Mucosa of rectum (tissue), 2 donors: ENCODE data around the gene EPB41L1.
"Not testable (repeated sequence)": the region's sequence is repeated elsewhere in the genome, so short reads cannot be mapped to it uniquely, and the experiment has no call there.

Experiments used
- H3K27ac ChIP-seq, 2 donors: one replicate each; pipeline ENCODE4 v1.7.0; 2013; ENCODE audit warnings: inconsistent platforms in 2 of 2, low read depth in 2 of 2, low read length in 2 of 2
- H3K27me3 ChIP-seq, 2 donors: one replicate each; pipeline ENCODE4 v1.7.0; 2013; ENCODE audit warnings: low read length in 2 of 2; ENCODE audit not compliant: control insufficient read depth in 2 of 2, insufficient read depth in 2 of 2
- H3K36me3 ChIP-seq, 2 donors: one replicate each; pipeline ENCODE4 v1.7.0; 2013; ENCODE audit warnings: low read length in 2 of 2; ENCODE audit not compliant: control insufficient read depth in 2 of 2, insufficient read depth in 2 of 2
- H3K4me1 ChIP-seq, 2 donors: one replicate each; pipeline ENCODE4 v1.7.0; 2013; ENCODE audit warnings: low read length in 2 of 2, mild to moderate bottlenecking in 1 of 2; ENCODE audit not compliant: control insufficient read depth in 2 of 2, insufficient read depth in 2 of 2
- H3K4me3 ChIP-seq, 2 donors: one replicate each; pipeline ENCODE4 v1.7.0; 2013; ENCODE audit warnings: low read length in 2 of 2
- H3K9ac ChIP-seq, 2 donors: one replicate each; pipeline ENCODE4 v1.7.0; 2013; ENCODE audit warnings: low read length in 2 of 2, low read depth in 1 of 2, mild to moderate bottlenecking in 1 of 2
- H3K9me3 ChIP-seq, 2 donors: one replicate each; pipeline ENCODE4 v1.7.0; 2013; ENCODE audit warnings: low read length in 2 of 2; ENCODE audit not compliant: control insufficient read depth in 2 of 2
- donor health status: healthy.
- donor health status: Normal muscosa, but diverticular disease.

The EPB41L1 gene

GRCh38 chr20:36135821-36136220, 18.7 kb upstream of the EPB41L1 start:
- Histone ChIP-seq H3K36me3 (no peaks in the 10 kb centered on the region), H3K9ac (no peak overlapping the region), H3K4me1 (peaks cover 0 to 4% of the 10 kb centered on the region in 2 donors), H3K27me3 (no peaks in the 10 kb centered on the region), H3K27ac (no peak overlapping the region), H3K9me3 (no peaks in the 10 kb centered on the region), H3K4me3 (no peak overlapping the region)

- H3K27me3 ChIP-seq, H3K4me3 ChIP-seq, H3K27ac ChIP-seq, H3K9ac ChIP-seq, H3K9me3 ChIP-seq, H3K36me3 ChIP-seq, H3K4me1 ChIP-seq: not testable (repeated sequence)
Observed at GRCh38 chr20:36137313-36137712, 17.2 kb upstream of the EPB41L1 start.

GRCh38 chr20:36141310-36141709, 13.2 kb upstream of the EPB41L1 start:
- H3K4me1 ChIP-seq, result peaks cover 0 to 3% of the 10 kb centered on the region in 2 donors
- H3K9ac ChIP-seq, result no peak overlapping the region
- H3K9me3 ChIP-seq, result no peaks in the 10 kb centered on the region
- H3K27ac ChIP-seq, result no peak overlapping the region
- H3K36me3 ChIP-seq, result no peaks in the 10 kb centered on the region
- H3K4me3 ChIP-seq, result no peak overlapping the region
- peaks cover 0 to 2% of the 10 kb centered on the region in 2 donors for H3K27me3 ChIP-seq

- peaks cover 0 to 13% of the 10 kb centered on the region in 2 donors for H3K4me1 ChIP-seq
- no peaks in the 10 kb centered on the region for H3K36me3 ChIP-seq
- no peak overlapping the region for H3K9ac ChIP-seq
- H3K4me3 ChIP-seq, result no peak overlapping the region
- no peaks in the 10 kb centered on the region for H3K9me3 ChIP-seq
- peaks cover 0 to 2% of the 10 kb centered on the region in 2 donors for H3K27me3 ChIP-seq
- H3K27ac ChIP-seq, result no peak overlapping the region
Observed at GRCh38 chr20:36144336-36144735, 10.2 kb upstream of the EPB41L1 start.

- H3K9ac ChIP-seq, result peak overlapping the region in 1 of 2 donors; percentile 6
- H3K27ac ChIP-seq, result peak overlapping the region in 1 of 2 donors; percentile 19
- H3K4me1 ChIP-seq, result peaks cover 0 to 13% of the 10 kb centered on the region in 2 donors
- H3K27me3 ChIP-seq, result peaks cover 0 to 2% of the 10 kb centered on the region in 2 donors
- no peak overlapping the region for H3K4me3 ChIP-seq
- H3K9me3 ChIP-seq, result no peaks in the 10 kb centered on the region
- no peaks in the 10 kb centered on the region for H3K36me3 ChIP-seq
Observed at GRCh38 chr20:36145877-36146707, 8.4 kb upstream of the EPB41L1 start.

GRCh38 chr20:36147690-36148089, 6.8 kb upstream of the EPB41L1 start:
- H3K9ac ChIP-seq, result no peak overlapping the region
- H3K27me3 ChIP-seq, result peaks cover 0 to 2% of the 10 kb centered on the region in 2 donors
- no peak overlapping the region for H3K27ac ChIP-seq
- H3K4me3 ChIP-seq, result no peak overlapping the region
- H3K36me3 ChIP-seq, result no peaks in the 10 kb centered on the region
- no peaks in the 10 kb centered on the region for H3K9me3 ChIP-seq
- H3K4me1 ChIP-seq, result peaks cover 0 to 13% of the 10 kb centered on the region in 2 donors

- Histone ChIP-seq H3K9ac (no peak overlapping the region), H3K27me3 (peaks cover 0 to 2% of the 10 kb centered on the region in 2 donors), H3K36me3 (no peaks in the 10 kb centered on the region), H3K27ac (no peak overlapping the region), H3K4me1 (peaks cover 0 to 13% of the 10 kb centered on the region in 2 donors), H3K9me3 (no peaks in the 10 kb centered on the region), H3K4me3 (no peak overlapping the region)
Observed at GRCh38 chr20:36148439-36148838, 6.1 kb upstream of the EPB41L1 start.

GRCh38 chr20:36149012-36149411, 5.5 kb upstream of the EPB41L1 start:
- no peak overlapping the region for H3K4me3 ChIP-seq
- peaks cover 4 to 17% of the 10 kb centered on the region in 2 donors for H3K4me1 ChIP-seq
- H3K27me3 ChIP-seq, result peaks cover 0 to 2% of the 10 kb centered on the region in 2 donors
- H3K9ac ChIP-seq, result no peak overlapping the region
- no peak overlapping the region for H3K27ac ChIP-seq
- no peaks in the 10 kb centered on the region for H3K9me3 ChIP-seq
- no peaks in the 10 kb centered on the region for H3K36me3 ChIP-seq

- H3K36me3 ChIP-seq, result no peaks in the 10 kb centered on the region
- H3K4me1 ChIP-seq, result peaks cover 6 to 19% of the 10 kb centered on the region in 2 donors
- no peak overlapping the region for H3K4me3 ChIP-seq
- H3K9me3 ChIP-seq, result no peaks in the 10 kb centered on the region
- no peak overlapping the region for H3K9ac ChIP-seq
- no peak overlapping the region for H3K27ac ChIP-seq
- H3K27me3 ChIP-seq, result peaks cover 0 to 2% of the 10 kb centered on the region in 2 donors
Observed at GRCh38 chr20:36149469-36149868, 5.1 kb upstream of the EPB41L1 start.

- H3K27ac ChIP-seq, result no peak overlapping the region
- H3K27me3 ChIP-seq, result peaks cover 0 to 1% of the 10 kb centered on the region in 2 donors
- H3K4me3 ChIP-seq, result no peak overlapping the region
- H3K36me3 ChIP-seq, result no peaks in the 10 kb centered on the region
- H3K4me1 ChIP-seq, result peaks cover 6 to 17% of the 10 kb centered on the region in 2 donors
- H3K9me3 ChIP-seq, result no peaks in the 10 kb centered on the region
- H3K9ac ChIP-seq, result no peak overlapping the region
Observed at GRCh38 chr20:36150489-36150846, 4.1 kb upstream of the EPB41L1 start.
